Calu3 (cell line): Measurements from ENCODE around the gene ZACN. TPM values are rescaled to one million over a fixed set of nuclear protein-coding genes. Genes with fewer than 3 reads are reported as not detected.

Source experiments
- BruUV-seq: library from RNA; stranded (reverse); fragments of 400-500 nt; replicated peaks from 2 replicates; lab custom pipeline; 2021; lab: Mats Ljungman, UMichigan
- CTCF ChIA-PET: fragments of 300-600 bp; sonication (Branson Sonifier 250); formaldehyde crosslinking; loops from one replicate; lab custom pipeline; 2022; ENCODE audit warnings: antibody characterized with exemption; lab: Charles Lee
- DNase-seq: peaks from one replicate; pipeline ENCODE4 v3.0.0; 2022
- H3K27ac Mint-ChIP-seq: one replicate; pipeline ENCODE4 v1.8.0; 2022; ENCODE audit warnings: mixed read lengths; ENCODE audit not compliant: unreplicated experiment
- H3K27me3 Mint-ChIP-seq: one replicate; pipeline ENCODE4 v1.8.0; 2022; ENCODE audit warnings: mixed read lengths; ENCODE audit not compliant: unreplicated experiment
- H3K36me3 Mint-ChIP-seq: one replicate; pipeline ENCODE4 v1.8.0; 2022; ENCODE audit warnings: mild to moderate bottlenecking, moderate library complexity, mixed read lengths; ENCODE audit not compliant: insufficient read depth, unreplicated experiment
- H3K4me1 Mint-ChIP-seq: one replicate; pipeline ENCODE4 v1.8.0; 2022; ENCODE audit warnings: mild to moderate bottlenecking, low read depth, mixed read lengths; ENCODE audit not compliant: unreplicated experiment
- H3K4me3 Mint-ChIP-seq: one replicate; pipeline ENCODE4 v1.8.0; 2022; ENCODE audit warnings: mild to moderate bottlenecking, low read depth, moderate library complexity, mixed read lengths; ENCODE audit not compliant: unreplicated experiment
- H3K9me3 Mint-ChIP-seq: one replicate; pipeline ENCODE4 v1.8.0; 2022; ENCODE audit warnings: low read depth, mixed read lengths; ENCODE audit not compliant: unreplicated experiment
- intact Hi-C: fragments of 100-400 bp; cut with micrococcal nuclease; formaldehyde crosslinking; loops from one replicate; pipeline ENCODE4 v1.10.0; 2022; ENCODE audit not compliant: unreplicated experiment
- total RNA-seq: library from RNA; stranded (reverse); gene quantifications from 2 replicates; pipeline ENCODE4 v1.2.3, GENCODE V29; 2022
- TF ChIP-seq, protein P1 (sequence below): fragments of 200-600 bp; IDR thresholded peaks from one replicate; pipeline ENCODE4 v1.8.0; 2022; ENCODE audit warnings: antibody characterized with exemption; ENCODE audit not compliant: unreplicated experiment

Gene ZACN
- total RNA-seq, 1 experiment from 2014 or later = 0.17 TPM

DNA sequence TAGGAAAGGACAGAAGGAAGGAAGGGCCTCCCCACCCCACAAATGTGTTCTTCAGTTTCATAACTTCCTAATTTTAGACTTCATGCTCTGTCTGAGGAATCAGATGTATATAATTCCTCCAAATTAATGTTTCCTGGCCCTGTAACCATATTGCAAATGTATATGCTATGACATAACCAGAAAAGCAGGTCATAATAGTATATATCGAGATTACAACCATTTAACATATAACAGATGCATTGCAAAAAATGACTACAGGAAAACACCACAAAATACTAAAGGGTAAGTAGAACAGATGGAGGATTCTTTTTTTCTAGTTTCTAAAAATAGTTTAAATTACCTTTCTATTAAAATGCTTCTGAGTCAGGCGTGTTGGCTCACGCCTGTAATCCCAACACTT lies 27.7 kb downstream of the ZACN start:
- TF ChIP-seq, protein P1, sequence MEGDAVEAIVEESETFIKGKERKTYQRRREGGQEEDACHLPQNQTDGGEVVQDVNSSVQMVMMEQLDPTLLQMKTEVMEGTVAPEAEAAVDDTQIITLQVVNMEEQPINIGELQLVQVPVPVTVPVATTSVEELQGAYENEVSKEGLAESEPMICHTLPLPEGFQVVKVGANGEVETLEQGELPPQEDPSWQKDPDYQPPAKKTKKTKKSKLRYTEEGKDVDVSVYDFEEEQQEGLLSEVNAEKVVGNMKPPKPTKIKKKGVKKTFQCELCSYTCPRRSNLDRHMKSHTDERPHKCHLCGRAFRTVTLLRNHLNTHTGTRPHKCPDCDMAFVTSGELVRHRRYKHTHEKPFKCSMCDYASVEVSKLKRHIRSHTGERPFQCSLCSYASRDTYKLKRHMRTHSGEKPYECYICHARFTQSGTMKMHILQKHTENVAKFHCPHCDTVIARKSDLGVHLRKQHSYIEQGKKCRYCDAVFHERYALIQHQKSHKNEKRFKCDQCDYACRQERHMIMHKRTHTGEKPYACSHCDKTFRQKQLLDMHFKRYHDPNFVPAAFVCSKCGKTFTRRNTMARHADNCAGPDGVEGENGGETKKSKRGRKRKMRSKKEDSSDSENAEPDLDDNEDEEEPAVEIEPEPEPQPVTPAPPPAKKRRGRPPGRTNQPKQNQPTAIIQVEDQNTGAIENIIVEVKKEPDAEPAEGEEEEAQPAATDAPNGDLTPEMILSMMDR = no peak

DNA sequence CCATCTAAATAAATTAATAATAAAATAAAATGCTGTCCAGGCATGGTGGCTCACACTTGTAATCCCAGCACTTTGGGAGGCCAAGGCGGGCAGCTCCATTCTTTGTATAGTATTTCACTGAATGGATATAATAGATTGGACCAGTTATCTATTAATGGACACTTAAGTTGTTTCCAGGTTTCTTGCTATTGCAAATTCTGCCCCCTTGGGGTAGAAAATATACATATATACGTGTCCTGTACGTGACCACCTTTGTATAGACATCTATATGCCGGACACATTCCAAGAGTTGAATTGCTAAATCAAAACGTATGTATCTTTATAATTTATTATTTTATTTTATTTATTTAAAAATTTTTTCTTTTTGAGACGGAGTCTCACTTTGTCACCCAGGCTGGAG lies 28.5 kb downstream of the ZACN start:
- CTCF ChIA-PET = interaction anchor here (0.8 to 0.9 kb wide), 2 partner anchors 32 to 247 kb away, joined by 3 to 4 read pairs; partner anchors contain the start of gene PRPSAP1
- intact Hi-C loops = no loop called here
- H3K36me3 Mint-ChIP-seq = peaks cover 14% of the 10 kb centered on the region
- no peak overlapping the region for H3K27ac Mint-ChIP-seq
- TF ChIP-seq, protein P1 = no peak
- no peak for DNase-seq
- no peaks in the 10 kb centered on the region for H3K4me1 Mint-ChIP-seq
- no peaks in the 10 kb centered on the region for H3K27me3 Mint-ChIP-seq
- H3K4me3 Mint-ChIP-seq = no peak overlapping the region
- no peaks in the 10 kb centered on the region for H3K9me3 Mint-ChIP-seq
- BruUV-seq = no TSS peak

More for the DNA sequence above, 27.7 kb downstream of the ZACN start:
- H3K27me3 Mint-ChIP-seq = no peaks in the 10 kb centered on the region
- intact Hi-C loops = no loop called here
- no peaks in the 10 kb centered on the region for H3K4me1 Mint-ChIP-seq
- CTCF ChIA-PET = interaction anchor here (0.7 to 1.0 kb wide), 4 partner anchors 89 to 247 kb away, joined by 3 to 5 read pairs (median 4); partner anchors contain the start of gene PRPSAP1
- H3K9me3 Mint-ChIP-seq = no peaks in the 10 kb centered on the region
- H3K4me3 Mint-ChIP-seq = no peak overlapping the region
- DNase-seq = no peak
- no peak overlapping the region for H3K27ac Mint-ChIP-seq
- H3K36me3 Mint-ChIP-seq = peaks cover 15% of the 10 kb centered on the region
- BruUV-seq = no TSS peak

DNA sequence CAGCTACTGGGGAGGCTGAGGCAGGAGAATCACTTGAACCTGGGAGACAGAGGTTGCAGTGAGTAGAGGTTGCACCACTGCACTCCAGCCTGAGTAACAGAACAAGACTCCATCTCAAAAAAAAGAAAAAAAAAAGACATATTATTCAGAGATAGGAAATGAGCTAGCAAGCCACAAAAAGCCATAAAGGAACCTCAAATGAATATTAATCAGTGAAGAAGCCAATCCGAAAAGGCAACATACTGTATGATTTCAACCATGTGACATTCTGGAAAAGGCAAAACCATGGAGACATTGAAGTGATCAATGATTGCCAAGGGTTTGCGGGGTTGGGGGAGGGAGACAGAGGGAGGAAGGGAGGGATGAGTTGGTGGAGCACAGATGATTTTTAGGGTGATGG lies 33.0 kb downstream of the ZACN start:
- H3K27ac Mint-ChIP-seq = no peak overlapping the region
- TF ChIP-seq, protein P1 = no peak
- no peaks in the 10 kb centered on the region for H3K36me3 Mint-ChIP-seq
- intact Hi-C loops = no loop called here
- no peak overlapping the region for H3K4me3 Mint-ChIP-seq
- H3K4me1 Mint-ChIP-seq = no peaks in the 10 kb centered on the region
- CTCF ChIA-PET = interaction anchor here (0.8 kb wide), 1 partner anchor 67 kb away, joined by 3 read pairs; no protein-coding TSS in a partner anchor
- no peaks in the 10 kb centered on the region for H3K27me3 Mint-ChIP-seq
- no TSS peak for BruUV-seq
- no peaks in the 10 kb centered on the region for H3K9me3 Mint-ChIP-seq
- no peak for DNase-seq

DNA sequence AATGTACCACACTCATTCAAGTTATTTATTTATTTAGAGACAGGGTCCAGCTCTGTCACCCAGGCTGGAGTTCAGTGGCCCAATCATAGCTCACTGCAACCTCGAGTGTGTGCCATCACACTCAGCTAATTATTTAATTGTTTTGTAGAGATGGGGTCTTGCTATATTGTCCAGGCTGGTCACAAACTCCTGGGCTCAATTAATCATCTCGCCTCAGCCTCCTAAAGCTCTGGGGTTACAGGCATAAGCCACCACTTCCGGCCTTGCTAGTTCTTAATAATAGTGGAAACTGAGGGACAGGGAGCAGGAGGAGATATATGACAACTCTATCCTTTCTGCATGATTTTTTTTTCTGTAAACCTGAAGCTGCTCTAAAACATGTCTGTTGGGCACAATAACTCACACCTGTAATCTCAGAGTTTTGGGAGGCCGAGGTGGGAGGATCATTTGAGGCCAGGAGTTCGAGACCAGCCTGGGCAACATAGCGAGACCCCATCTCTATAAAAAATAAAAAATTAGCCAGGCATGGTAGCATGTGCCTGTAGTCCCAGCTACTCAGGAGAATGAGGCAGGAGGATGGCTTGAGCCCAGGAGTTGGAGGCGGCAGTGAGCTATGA lies 36.3 kb downstream of the ZACN start:
- no TSS peak for BruUV-seq

More for the DNA sequence above, 36.3 kb downstream of the ZACN start:
- TF ChIP-seq, protein P1 = no peak
- Mint-ChIP-seq H3K9me3 (no peaks in the 10 kb centered on the region), H3K27ac (no peak overlapping the region), H3K4me3 (no peak overlapping the region), H3K36me3 (no peaks in the 10 kb centered on the region), H3K27me3 (no peaks in the 10 kb centered on the region), H3K4me1 (no peaks in the 10 kb centered on the region)
- intact Hi-C loops = no loop called here
- DNase-seq = no peak
- CTCF ChIA-PET = interaction anchor here (0.6 to 1.0 kb wide), 3 partner anchors 18 to 112 kb away, joined by 3 read pairs; no protein-coding TSS in a partner anchor
